ENCODE results near the gene ABHD15.

ABHD15 gene

GRCh38 chr17:29578626-29579485 lies 12.0 kb upstream of the ABHD15 start:
- Histone ChIP-seq H3K9ac (ENCODE audit: low read length) (no peak overlapping the region), H3K27me3 (ENCODE audit: control insufficient read depth, insufficient read depth, low read length) (no peaks in the 10 kb centered on the region), H3K4me1 (ENCODE audit: control insufficient read depth, insufficient read depth, low read length) (peaks cover under 1% of the 10 kb centered on the region; the same call in 1 of the 2 replicates), H3K4me3 (ENCODE audit: low read depth, low read length) (no peak overlapping the region), H3K27ac (ENCODE audit: low read depth, low read length) (no peak overlapping the region), H3K9me3 (ENCODE audit: control insufficient read depth, insufficient read depth, low read depth, low read length) (0 out of 2 replicates have a peak, but pooled peaks cover 5% of the 10 kb centered on the region), H3K36me3 (ENCODE audit: control insufficient read depth, insufficient read depth, low read length) (peaks cover 70% of the 10 kb centered on the region)

GRCh38 chr17:29577385-29578211 lies 10.8 kb upstream of the ABHD15 start:
- H3K9me3 ChIP-seq (ENCODE audit: control insufficient read depth, insufficient read depth, low read depth, low read length) = no peaks in the 10 kb centered on the region
- H3K27ac ChIP-seq (ENCODE audit: low read depth, low read length) = no peak overlapping the region
- H3K9ac ChIP-seq (ENCODE audit: low read length) = no peak overlapping the region
- H3K4me3 ChIP-seq (ENCODE audit: low read depth, low read length) = no peak overlapping the region
- peaks cover 63% of the 10 kb centered on the region for H3K36me3 ChIP-seq (ENCODE audit: control insufficient read depth, insufficient read depth, low read length)
- H3K27me3 ChIP-seq (ENCODE audit: control insufficient read depth, insufficient read depth, low read length) = no peaks in the 10 kb centered on the region
- peaks cover 4% of the 10 kb centered on the region; the same call in 1 of the 2 replicates for H3K4me1 ChIP-seq (ENCODE audit: control insufficient read depth, insufficient read depth, low read length)

GRCh38 chr17:29577001-29577370 lies 10.1 kb upstream of the ABHD15 start:
- Histone ChIP-seq H3K9ac (ENCODE audit: low read length) (no peak overlapping the region), H3K4me1 (ENCODE audit: control insufficient read depth, insufficient read depth, low read length) (peaks cover 8% of the 10 kb centered on the region; the same call in 1 of the 2 replicates)

GRCh38 chr17:29576214-29577000 lies 9.6 kb upstream of the ABHD15 start:
- Histone ChIP-seq H3K36me3 (ENCODE audit: control insufficient read depth, insufficient read depth, low read length) (peaks cover 55% of the 10 kb centered on the region), H3K27me3 (ENCODE audit: control insufficient read depth, insufficient read depth, low read length) (peaks cover 8% of the 10 kb centered on the region; the same call in 1 of the 2 replicates), H3K9me3 (ENCODE audit: control insufficient read depth, insufficient read depth, low read depth, low read length) (no peaks in the 10 kb centered on the region), H3K27ac (ENCODE audit: low read depth, low read length) (no peak overlapping the region), H3K4me3 (ENCODE audit: low read depth, low read length) (no peak overlapping the region), H3K9ac (ENCODE audit: low read length) (no peak overlapping the region), H3K4me1 (ENCODE audit: control insufficient read depth, insufficient read depth, low read length) (peaks cover 8% of the 10 kb centered on the region; the same call in 1 of the 2 replicates)

More at GRCh38 chr17:29577001-29577370, 10.1 kb upstream of the ABHD15 start:
- H3K36me3 ChIP-seq (ENCODE audit: control insufficient read depth, insufficient read depth, low read length) = peaks cover 57% of the 10 kb centered on the region
- H3K27me3 ChIP-seq (ENCODE audit: control insufficient read depth, insufficient read depth, low read length) = peaks cover 5% of the 10 kb centered on the region; the same call in 1 of the 2 replicates
- H3K27ac ChIP-seq (ENCODE audit: low read depth, low read length) = no peak overlapping the region
- no peaks in the 10 kb centered on the region for H3K9me3 ChIP-seq (ENCODE audit: control insufficient read depth, insufficient read depth, low read depth, low read length)
- no peak overlapping the region for H3K4me3 ChIP-seq (ENCODE audit: low read depth, low read length)

- H3K9me3 ChIP-seq (ENCODE audit: control insufficient read depth, insufficient read depth, low read depth, low read length) = no peaks in the 10 kb centered on the region
- H3K4me3 ChIP-seq (ENCODE audit: low read depth, low read length) = no peak overlapping the region
- peaks cover 11% of the 10 kb centered on the region; the same call in 1 of the 2 replicates for H3K27me3 ChIP-seq (ENCODE audit: control insufficient read depth, insufficient read depth, low read length)
- peaks cover 55% of the 10 kb centered on the region for H3K36me3 ChIP-seq (ENCODE audit: control insufficient read depth, insufficient read depth, low read length)
- H3K27ac ChIP-seq (ENCODE audit: low read depth, low read length) = no peak overlapping the region
- H3K4me1 ChIP-seq (ENCODE audit: control insufficient read depth, insufficient read depth, low read length) = peaks cover 8% of the 10 kb centered on the region; the same call in 1 of the 2 replicates
- no peak overlapping the region for H3K9ac ChIP-seq (ENCODE audit: low read length)
These were observed 8.8 kb upstream of the ABHD15 start for GRCh38 chr17:29575511-29576213.

DNA sequence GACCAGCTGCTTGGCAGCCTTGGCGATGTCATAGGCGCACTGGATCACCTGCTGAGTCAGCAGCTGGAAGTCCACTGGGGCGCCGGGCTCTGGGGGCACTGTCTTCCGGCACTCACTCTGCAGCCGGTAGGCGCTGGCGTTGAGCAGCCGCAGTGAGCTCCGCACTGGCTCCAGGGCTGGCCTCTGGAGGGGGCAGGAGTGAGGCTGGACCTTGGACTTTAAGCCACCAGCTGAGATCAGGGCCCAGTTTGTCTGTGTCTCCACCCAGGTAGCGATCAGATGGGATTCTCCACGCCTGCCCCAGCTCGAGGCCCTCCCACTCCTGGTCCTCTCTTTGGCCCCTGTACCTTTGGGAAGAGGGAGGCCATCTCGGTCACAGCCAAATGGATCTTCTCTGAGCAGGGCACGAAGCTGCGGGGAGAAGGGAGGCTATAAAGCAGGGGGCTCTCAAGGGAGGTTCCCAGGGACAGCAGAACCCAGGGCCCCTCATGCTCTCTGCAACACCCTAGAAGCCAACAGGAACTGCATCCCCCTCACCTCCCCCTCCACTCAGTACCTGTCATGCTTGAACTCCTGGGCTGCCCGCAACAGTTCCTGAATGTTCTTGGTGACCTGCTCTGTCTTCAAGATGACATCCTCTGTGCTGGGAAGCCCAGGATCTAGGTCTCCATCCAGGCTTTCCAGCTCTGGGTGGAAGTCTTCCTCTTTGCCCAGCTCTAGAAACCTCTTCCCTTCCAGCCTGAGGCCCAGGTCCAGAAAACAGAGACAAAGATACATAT lies 8.1 kb upstream of the ABHD15 start:
- no peak overlapping the region for H3K27ac ChIP-seq (ENCODE audit: low read depth, low read length)
- peaks cover 55% of the 10 kb centered on the region for H3K36me3 ChIP-seq (ENCODE audit: control insufficient read depth, insufficient read depth, low read length)
- no peak overlapping the region for H3K4me3 ChIP-seq (ENCODE audit: low read depth, low read length)
- H3K4me1 ChIP-seq (ENCODE audit: control insufficient read depth, insufficient read depth, low read length) = peaks cover 8% of the 10 kb centered on the region; the same call in 1 of the 2 replicates
- H3K9me3 ChIP-seq (ENCODE audit: control insufficient read depth, insufficient read depth, low read depth, low read length) = no peaks in the 10 kb centered on the region
- no peak overlapping the region for H3K9ac ChIP-seq (ENCODE audit: low read length)
- H3K27me3 ChIP-seq (ENCODE audit: control insufficient read depth, insufficient read depth, low read length) = peaks cover 11% of the 10 kb centered on the region; the same call in 1 of the 2 replicates

DNA sequence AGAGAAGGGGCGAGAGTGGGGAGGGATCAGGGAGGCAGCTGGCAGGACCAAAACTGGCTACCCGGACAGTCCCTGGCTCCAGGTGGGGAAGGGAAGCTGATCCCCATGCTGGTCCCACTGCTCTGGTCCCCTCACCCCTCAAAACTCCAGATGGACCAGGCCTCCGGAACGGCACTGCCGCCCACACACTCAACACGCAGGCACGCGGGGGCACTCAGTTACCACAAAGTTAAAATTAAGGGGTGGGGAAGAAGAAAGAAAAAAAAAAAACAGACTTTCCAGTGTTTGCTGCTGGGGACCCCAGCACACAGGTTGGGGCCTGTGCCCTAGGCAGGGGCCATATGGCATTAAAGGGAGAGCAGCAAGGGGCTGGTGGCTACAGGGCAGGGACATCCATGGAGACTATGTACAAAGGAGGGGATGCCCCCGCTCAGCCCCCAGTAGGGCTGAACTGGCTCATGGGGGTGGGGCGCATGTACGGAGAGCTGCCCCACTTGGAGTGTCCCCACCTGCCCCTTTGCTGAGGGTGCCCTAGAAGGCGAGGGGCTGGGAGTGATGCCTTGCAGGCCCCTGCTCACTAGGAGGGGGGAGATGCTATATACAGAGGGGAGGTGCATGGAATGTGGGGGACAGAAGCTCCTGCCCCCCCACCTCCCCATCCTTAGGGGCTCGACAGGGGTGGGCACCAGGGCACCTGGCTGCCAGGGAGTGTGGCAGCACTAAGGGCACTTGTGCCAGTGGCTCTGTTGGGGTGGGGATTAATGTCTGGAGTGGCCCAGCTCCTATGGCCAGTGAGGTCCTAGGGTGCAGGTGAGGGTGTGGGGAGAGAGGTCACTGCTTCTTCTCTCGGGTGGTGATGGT lies 7.3 kb upstream of the ABHD15 start:
- H3K27me3 ChIP-seq (ENCODE audit: control insufficient read depth, insufficient read depth, low read length) = peaks cover 15% of the 10 kb centered on the region; the same call in 1 of the 2 replicates
- no peak overlapping the region for H3K4me3 ChIP-seq (ENCODE audit: low read depth, low read length)
- no peak overlapping the region for H3K9ac ChIP-seq (ENCODE audit: low read length)
- no peaks in the 10 kb centered on the region for H3K9me3 ChIP-seq (ENCODE audit: control insufficient read depth, insufficient read depth, low read depth, low read length)
- H3K36me3 ChIP-seq (ENCODE audit: control insufficient read depth, insufficient read depth, low read length) = peaks cover 53% of the 10 kb centered on the region
- H3K27ac ChIP-seq (ENCODE audit: low read depth, low read length) = no peak overlapping the region
- peaks cover 13% of the 10 kb centered on the region; the same call in 1 of the 2 replicates for H3K4me1 ChIP-seq (ENCODE audit: control insufficient read depth, insufficient read depth, low read length)

- peaks cover 47% of the 10 kb centered on the region for H3K36me3 ChIP-seq (ENCODE audit: control insufficient read depth, insufficient read depth, low read length)
- H3K27ac ChIP-seq (ENCODE audit: low read depth, low read length) = no peak overlapping the region
- no peak overlapping the region for H3K4me3 ChIP-seq (ENCODE audit: low read depth, low read length)
- H3K4me1 ChIP-seq (ENCODE audit: control insufficient read depth, insufficient read depth, low read length) = peaks cover 14% of the 10 kb centered on the region; the same call in 1 of the 2 replicates
- no peak overlapping the region for H3K9ac ChIP-seq (ENCODE audit: low read length)
- H3K9me3 ChIP-seq (ENCODE audit: control insufficient read depth, insufficient read depth, low read depth, low read length) = no peaks in the 10 kb centered on the region
- H3K27me3 ChIP-seq (ENCODE audit: control insufficient read depth, insufficient read depth, low read length) = peaks cover 16% of the 10 kb centered on the region; the same call in 1 of the 2 replicates
These were observed 6.7 kb upstream of the ABHD15 start for GRCh38 chr17:29573558-29573869.
